Panc1 (cell line): ENCODE results near the gene POLN. TPM values are rescaled to one million over a fixed set of nuclear protein-coding genes. Genes with fewer than 3 reads are reported as not detected.

Experiments
- ATAC-seq: fragments of 200-7000 bp; cut with Tn5 transposase; 2 replicates; pipeline ENCODE4 v1.9.1; 2020; ENCODE audit warnings: mild to moderate bottlenecking, moderate library complexity
- BruUV-seq: library from RNA; stranded (reverse); fragments of 400-500 nt; replicated peaks from 2 replicates; lab custom pipeline; 2021; lab: Mats Ljungman, UMichigan
- CTCF ChIA-PET: fragments of 300-600 bp; sonication (Branson Sonifier 250); formaldehyde crosslinking; loops from one replicate; lab custom pipeline; 2022; ENCODE audit warnings: antibody characterized with exemption; lab: Charles Lee
- POLR2A ChIA-PET: fragments of 300-600 bp; sonication (Branson Sonifier 250); formaldehyde crosslinking; loops from one replicate; lab custom pipeline; 2022; ENCODE audit warnings: antibody characterized with exemption; lab: Charles Lee
- DNase-seq: peaks from one replicate; pipeline ENCODE4 v3.0.0-alpha.2; 2010; ENCODE audit warnings: low read depth, low spot score
- H3K27ac ChIP-seq: 2 replicates; pipeline ENCODE4 v1.5.1; 2011; ENCODE audit warnings: mild to moderate bottlenecking, low read length, inconsistent platforms
- H3K27me3 ChIP-seq: fragments of 200-500 bp; sonication (Bioruptor generic); 2 replicates; pipeline ENCODE4 v1.6.0; 2014; ENCODE audit warnings: low read length, inconsistent platforms; ENCODE audit not compliant: control insufficient read depth, insufficient read depth
- H3K36me3 ChIP-seq: fragments of 200-500 bp; sonication (Bioruptor generic); 2 replicates; pipeline ENCODE4 v1.5.1; 2014; ENCODE audit warnings: inconsistent platforms, mild to moderate bottlenecking, low read length, moderate library complexity; ENCODE audit not compliant: control insufficient read depth, insufficient read depth
- H3K4me1 ChIP-seq: 2 replicates; pipeline ENCODE4 v1.5.1; 2011; ENCODE audit warnings: inconsistent platforms, mild to moderate bottlenecking, low read length, moderate library complexity; ENCODE audit not compliant: control insufficient read depth, insufficient read depth
- H3K4me3 ChIP-seq, 2 experiments: 2 replicates each; pipeline ENCODE4 v1.5.1; 2011 to 2012; ENCODE audit warnings: low read depth in 2 of 2, low read length in 2 of 2, mild to moderate bottlenecking in 2 of 2, inconsistent platforms in 1 of 2, moderate library complexity in 1 of 2
- H3K9me3 ChIP-seq: fragments of 200-500 bp; sonication (Bioruptor generic); 2 replicates; pipeline ENCODE4 v1.5.1; 2014; ENCODE audit warnings: low read depth, mild to moderate bottlenecking, inconsistent platforms, low read length, moderate library complexity; ENCODE audit not compliant: control insufficient read depth, insufficient read depth
- POLR2AphosphoS5 ChIP-seq: IDR thresholded peaks from 2 replicates; pipeline ENCODE4 v1.6.1; 2012; ENCODE audit warnings: mild to moderate bottlenecking, low read depth, low read length, moderate library complexity
- REST ChIP-seq, 2 experiments: IDR thresholded peaks; 2 replicates each; pipeline ENCODE4 v1.6.1; 2011 to 2012; ENCODE audit warnings: low read depth in 2 of 2, control low read depth in 1 of 2, low read length in 1 of 2, mild to moderate bottlenecking in 1 of 2, moderate library complexity in 1 of 2; ENCODE audit not compliant: insufficient read depth in 1 of 2
- SIN3A ChIP-seq: IDR thresholded peaks from 2 replicates; pipeline ENCODE4 v1.6.1; 2012; ENCODE audit warnings: low read depth, mild to moderate bottlenecking, low read length, moderate library complexity, borderline replicate concordance; ENCODE audit not compliant: insufficient read depth
- TCF7L2 ChIP-seq: IDR thresholded peaks from 2 replicates; pipeline ENCODE4 v1.6.1; 2011; ENCODE audit warnings: mild to moderate bottlenecking, low read depth, low read length, inconsistent platforms
- in situ Hi-C: cut with HindIII; loops from 2 replicates; pipeline ENCODE4 v1.10.0; 2016; ENCODE audit warnings: low sequenced_read_pairs, low pct_unique_long_range_greater_than_20kb
- intact Hi-C: fragments of 100-400 bp; cut with micrococcal nuclease; formaldehyde crosslinking; loops from one replicate; pipeline ENCODE4 v1.10.0; 2022; ENCODE audit not compliant: unreplicated experiment
- total RNA-seq: library from RNA; stranded (reverse); gene quantifications from one replicate; pipeline ENCODE4 v1.2.1, GENCODE V29; 2021; ENCODE audit not compliant: unreplicated experiment
- TF ChIP-seq, protein P1 (sequence below): fragments of 450-650 bp; IDR thresholded peaks from 2 replicates; pipeline ENCODE4 v1.5.1; 2017; ENCODE audit warnings: mild to moderate bottlenecking

Gene POLN
- total RNA-seq, 1 experiment from 2014 or later: 4.3 TPM

- Histone ChIP-seq H3K9me3 (no peaks in the 10 kb centered on the region), H3K36me3 (no peaks in the 10 kb centered on the region), H3K4me3 (no peak overlapping the region), H3K27me3 (no peaks in the 10 kb centered on the region), H3K4me1 (no peaks in the 10 kb centered on the region), H3K27ac (no peak overlapping the region)
- TF ChIP-seq, protein P1, sequence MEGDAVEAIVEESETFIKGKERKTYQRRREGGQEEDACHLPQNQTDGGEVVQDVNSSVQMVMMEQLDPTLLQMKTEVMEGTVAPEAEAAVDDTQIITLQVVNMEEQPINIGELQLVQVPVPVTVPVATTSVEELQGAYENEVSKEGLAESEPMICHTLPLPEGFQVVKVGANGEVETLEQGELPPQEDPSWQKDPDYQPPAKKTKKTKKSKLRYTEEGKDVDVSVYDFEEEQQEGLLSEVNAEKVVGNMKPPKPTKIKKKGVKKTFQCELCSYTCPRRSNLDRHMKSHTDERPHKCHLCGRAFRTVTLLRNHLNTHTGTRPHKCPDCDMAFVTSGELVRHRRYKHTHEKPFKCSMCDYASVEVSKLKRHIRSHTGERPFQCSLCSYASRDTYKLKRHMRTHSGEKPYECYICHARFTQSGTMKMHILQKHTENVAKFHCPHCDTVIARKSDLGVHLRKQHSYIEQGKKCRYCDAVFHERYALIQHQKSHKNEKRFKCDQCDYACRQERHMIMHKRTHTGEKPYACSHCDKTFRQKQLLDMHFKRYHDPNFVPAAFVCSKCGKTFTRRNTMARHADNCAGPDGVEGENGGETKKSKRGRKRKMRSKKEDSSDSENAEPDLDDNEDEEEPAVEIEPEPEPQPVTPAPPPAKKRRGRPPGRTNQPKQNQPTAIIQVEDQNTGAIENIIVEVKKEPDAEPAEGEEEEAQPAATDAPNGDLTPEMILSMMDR: no peak
- TF ChIP-seq POLR2AphosphoS5 (no peak), TCF7L2 (no peak)
- ATAC-seq (no peak), DNase-seq (no peak)
- intact Hi-C loops (no loop called here), in situ Hi-C loops (no loop called here)
- ChIA-PET CTCF (no interaction called here), POLR2A (no interaction called here)
- no TSS peak for BruUV-seq
Observed at GRCh38 chr4:2125023-2125422, 116.9 kb downstream of the POLN start.

DNA sequence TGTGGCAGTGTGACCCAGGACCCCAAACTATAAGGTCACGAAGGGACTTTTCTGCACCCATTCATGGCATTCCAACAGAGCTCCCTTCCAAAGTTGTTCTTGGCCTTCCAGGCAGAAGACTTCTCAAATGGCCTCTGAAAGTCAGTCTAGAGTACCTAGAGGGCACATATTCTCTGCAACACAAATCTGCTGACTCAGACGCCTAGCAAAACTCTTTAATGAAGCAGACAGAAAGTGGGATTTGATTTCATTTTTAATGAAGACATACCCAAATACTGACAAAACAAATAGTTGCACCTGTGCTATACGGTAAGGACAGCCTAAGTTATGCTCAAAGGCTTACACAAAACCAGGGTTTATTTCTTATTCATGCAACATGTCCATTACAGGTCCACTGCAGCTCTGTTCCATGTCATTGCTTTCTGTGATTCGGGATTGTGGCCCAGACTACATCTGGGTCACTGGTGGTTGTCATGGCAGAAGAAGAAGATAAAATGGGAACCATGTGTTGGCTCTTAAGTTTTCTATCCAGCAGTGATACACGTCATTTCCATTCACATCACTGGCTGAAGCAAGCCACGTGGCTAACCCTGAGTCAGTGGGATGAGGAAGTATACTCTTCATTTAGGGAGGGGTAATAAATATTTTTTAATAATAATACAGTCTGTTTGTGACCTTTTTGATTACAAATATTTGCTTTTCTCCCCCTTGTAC lies 125.1 kb downstream of the POLN start:
- intact Hi-C loops (no loop called here), in situ Hi-C loops (no loop called here)
- Histone ChIP-seq H3K9me3 (no peaks in the 10 kb centered on the region), H3K4me3 (no peak overlapping the region), H3K27ac (no peak overlapping the region), H3K4me1 (no peaks in the 10 kb centered on the region), H3K36me3 (no peaks in the 10 kb centered on the region), H3K27me3 (no peaks in the 10 kb centered on the region)
- ChIA-PET CTCF (no interaction called here), POLR2A (no interaction called here)
- no peak for DNase-seq
- BruUV-seq: no TSS peak
- ATAC-seq: no peak
- TF ChIP-seq, protein P1: no peak
- TF ChIP-seq REST (IDR thresholded peaks at IDR 0.05; ENCODE audit: insufficient read depth in 1 of 2, low read depth in 2 of 2, low read length in 1 of 2) (no peak), TCF7L2 (no peak), SIN3A (no peak), POLR2AphosphoS5 (no peak)
